OCI-M2 (cell line): ENCODE measurements around the gene PZP.

Experiments used
- DNase-seq: peaks from one replicate; lab custom pipeline; 2025; ENCODE audit not compliant: unreplicated experiment; lab: John Stamatoyannopoulos, UW

Gene PZP

DNA sequence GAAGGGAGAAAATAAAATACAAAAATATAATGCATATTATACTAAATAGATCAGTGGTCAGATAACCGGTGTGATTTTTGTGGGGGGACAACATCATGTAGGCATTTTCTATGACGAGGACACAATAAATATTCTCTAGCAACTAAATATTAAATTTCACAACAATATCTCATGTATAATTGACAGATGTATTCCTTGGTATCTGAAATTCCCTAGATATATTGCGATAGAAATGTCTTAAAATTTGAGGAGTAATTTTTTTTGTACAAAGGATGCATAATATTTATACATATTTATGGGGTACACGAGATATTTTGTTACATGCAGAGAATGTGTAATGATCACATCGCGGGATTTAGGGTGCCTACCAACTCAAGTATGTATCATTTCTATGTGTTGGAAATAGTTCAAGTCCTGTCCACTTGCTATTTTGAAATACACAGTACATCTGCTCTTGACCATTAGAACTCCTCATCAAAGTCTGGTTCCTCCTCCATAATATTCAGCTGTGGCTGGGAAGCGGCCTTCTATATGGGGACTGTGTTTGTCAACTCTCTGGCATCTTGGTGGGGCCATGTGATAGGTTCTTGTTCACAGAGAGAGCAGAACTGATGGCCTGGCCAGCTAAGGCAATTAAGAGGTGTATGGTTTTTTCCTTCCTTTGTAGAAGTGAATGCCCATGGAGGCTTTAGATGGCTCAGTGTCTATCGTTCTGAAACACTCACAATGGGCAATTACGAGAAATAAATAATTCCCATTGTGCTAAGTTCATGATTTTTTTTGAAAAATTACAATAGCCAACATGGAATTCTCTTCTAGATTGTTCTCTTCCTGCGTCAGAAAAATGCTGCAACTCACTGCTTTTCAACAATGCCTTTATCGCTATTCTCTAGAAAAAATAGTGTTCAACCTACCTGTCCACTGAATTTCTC, 101.3 kb downstream of the PZP start:
- no peak for DNase-seq

DNA sequence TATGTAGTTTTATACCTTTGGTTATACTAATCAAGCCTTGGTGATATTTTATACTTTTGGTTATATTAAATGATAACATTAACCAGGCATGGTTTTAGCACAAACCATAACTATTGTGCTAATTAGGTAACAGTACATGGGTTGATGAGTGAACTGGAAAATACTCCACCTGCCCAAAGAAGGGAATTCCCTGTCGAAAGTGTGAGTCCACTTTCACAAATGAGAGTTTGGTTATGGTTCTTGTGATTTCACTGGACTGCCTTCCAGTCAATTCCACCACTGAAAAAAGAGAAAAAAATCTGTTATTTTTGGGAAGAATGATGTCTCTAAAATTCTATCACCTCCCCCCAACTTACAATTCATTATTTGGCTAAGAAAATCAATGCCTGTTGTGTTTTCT, 102.1 kb downstream of the PZP start:
- no peak for DNase-seq

GRCh38 chr12:9104767-9105423, 103.3 kb downstream of the PZP start:
- DNase-seq = no peak

DNA sequence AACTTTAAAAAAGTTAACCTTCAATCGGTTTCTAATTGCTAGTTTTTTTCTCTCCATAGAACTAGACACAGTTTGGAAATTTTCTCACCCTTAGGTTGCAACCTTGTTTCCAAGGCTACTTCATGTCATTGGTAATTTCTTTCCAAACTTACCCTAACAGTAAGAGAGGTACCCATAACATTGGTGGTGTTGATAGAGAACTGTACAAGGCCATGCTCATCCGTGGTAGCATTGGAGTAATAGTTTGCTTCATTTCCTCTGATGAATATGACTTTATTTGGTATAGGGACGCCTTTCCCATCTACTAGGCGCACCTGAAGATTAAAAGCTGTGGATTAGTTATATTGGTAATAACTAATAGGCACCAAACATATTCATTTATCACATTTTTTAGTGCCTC, 104.1 kb downstream of the PZP start:
- no peak for DNase-seq

GRCh38 chr12:9103050-9103849, 104.9 kb downstream of the PZP start:
- no peak for DNase-seq

DNA sequence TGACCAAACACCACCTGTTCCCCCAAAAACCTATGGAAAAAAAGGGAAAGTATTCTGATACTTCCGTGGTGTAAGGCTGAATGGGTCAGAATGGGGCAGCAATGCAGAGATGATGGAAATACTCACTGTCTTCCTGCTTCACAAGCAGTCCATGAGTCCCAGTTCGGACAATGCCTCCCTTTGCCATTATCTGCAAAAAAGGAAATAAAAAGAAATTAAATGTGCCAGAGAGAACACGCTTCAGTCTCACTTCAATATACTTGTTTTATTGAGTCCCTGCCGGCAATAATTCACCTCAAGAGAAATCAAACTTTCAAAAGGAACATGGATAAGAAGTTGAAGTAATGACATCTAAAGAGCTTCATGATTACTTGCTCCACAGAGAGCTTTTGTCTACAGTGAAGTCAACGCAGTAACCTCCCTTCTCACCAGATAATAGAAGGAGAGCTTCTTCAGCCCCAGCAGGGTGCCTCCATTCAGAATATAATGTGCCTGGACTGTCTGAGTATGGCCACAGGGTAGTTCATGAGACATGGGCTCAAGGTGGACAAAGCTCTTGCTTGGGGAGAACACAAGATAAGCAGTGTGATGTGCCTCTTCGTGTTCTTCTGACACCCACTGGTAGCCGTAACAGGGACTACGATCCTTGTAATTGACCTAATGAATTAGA, 107.0 kb downstream of the PZP start:
- no peak for DNase-seq

GRCh38 chr12:9099552-9100190, 108.5 kb downstream of the PZP start:
- no peak for DNase-seq
